HepG2 (cell line): ENCODE results near the gene SLC25A22. TPM values are rescaled to one million over a fixed set of nuclear protein-coding genes. Genes with fewer than 3 reads are reported as not detected.

Source experiments
- ATAC-seq: fragments of 200-7000 bp; cut with Tn5 transposase; 3 replicates; pipeline ENCODE4 v1.9.1; 2020; ENCODE audit warnings: mild to moderate bottlenecking, moderate library complexity
- BruUV-seq: library from RNA; stranded (reverse); fragments of 400-500 nt; replicated peaks from 2 replicates; lab custom pipeline; 2021; lab: Mats Ljungman, UMichigan
- CTCF ChIA-PET: fragments of 300-600 bp; formaldehyde crosslinking; extraction: SDS; loops from one replicate; lab custom pipeline; 2021; ENCODE audit warnings: low total read pairs, inconsistent platforms, low intra/inter-chr PET ratio; lab: Yijun Ruan, JAX
- POLR2A ChIA-PET: fragments of 350-600 bp; sonication (Branson Sonifier 250); formaldehyde crosslinking; loops from one replicate; lab custom pipeline; 2020; ENCODE audit warnings: antibody characterized with exemption, inconsistent platforms; lab: Yijun Ruan, JAX
- DNase-seq: peaks from one replicate; pipeline ENCODE4 v3.0.0-alpha.2; 2015; ENCODE audit warnings: low spot score
- FAIRE-seq: peaks from 3 replicates; lab custom pipeline; 2011; peaks lifted over from hg19 to GRCh38; lab: Jason Lieb, UNC
- H2AFZ ChIP-seq: one replicate; pipeline ENCODE4 v1.6.1; 2011; ENCODE audit warnings: low read length, inconsistent platforms
- H3K27ac ChIP-seq: fragments of 300-600 bp; 3 replicates; pipeline ENCODE4 v1.8.0; 2011; ENCODE audit warnings: mixed run types, mild to moderate bottlenecking, mixed read lengths, low read length, inconsistent platforms; ENCODE audit not compliant: insufficient read depth; ENCODE audit errors: extremely low read length
- H3K27me3 ChIP-seq, 2 experiments: fragments of 200-600 bp in 1 of 2; 2 replicates in 1 of 2; 3 replicates in 1 of 2; pipeline versions ENCODE4 v1.6.0 to v1.8.0; 2011; ENCODE audit warnings: low read length in 2 of 2, mild to moderate bottlenecking in 2 of 2, moderate library complexity in 2 of 2, inconsistent platforms in 1 of 2; ENCODE audit not compliant: insufficient read depth in 2 of 2, control insufficient read depth in 1 of 2
- H3K36me3 ChIP-seq, 2 experiments: fragments of 200-600 bp in 1 of 2; replicated peaks in 1 of 2; 2 replicates in 1 of 2; 3 replicates in 1 of 2; pipeline versions ENCODE4 v1.5.1 to v1.8.0; 2011; ENCODE audit warnings: low read length in 2 of 2, inconsistent platforms in 1 of 2; ENCODE audit not compliant: insufficient read depth in 2 of 2, control insufficient read depth in 1 of 2
- H3K4me1 ChIP-seq: 2 replicates; pipeline ENCODE4 v1.5.1; 2012; ENCODE audit warnings: low read length, inconsistent platforms; ENCODE audit not compliant: insufficient read depth
- H3K4me2 ChIP-seq: 2 replicates; pipeline ENCODE4 v1.6.0; 2011; ENCODE audit warnings: low read depth, low read length, inconsistent platforms
- H3K4me3 ChIP-seq, 3 experiments: fragments of 200-600 bp in 1 of 3; sonication (generic), shearing (Covaris generic) in 1 of 3; replicated peaks in 1 of 3; 2 replicates each; pipeline ENCODE4 v1.5.1; 2011 to 2016; ENCODE audit warnings: low read length in 3 of 3, inconsistent platforms in 2 of 3, low read depth in 2 of 3, mild to moderate bottlenecking in 2 of 3, control low read depth in 1 of 3, mixed read lengths in 1 of 3; ENCODE audit not compliant: insufficient read depth in 1 of 3
- H3K79me2 ChIP-seq: one replicate; pipeline ENCODE4 v1.6.1; 2011; ENCODE audit warnings: low read length, inconsistent platforms; ENCODE audit not compliant: insufficient read depth
- H3K9ac ChIP-seq: 2 replicates; pipeline ENCODE4 v1.6.0; 2011; ENCODE audit warnings: mild to moderate bottlenecking, low read depth, low read length, inconsistent platforms; ENCODE audit not compliant: insufficient read depth
- H3K9me3 ChIP-seq: 2 replicates; pipeline ENCODE4 v1.5.1; 2012; ENCODE audit warnings: mild to moderate bottlenecking, low read length
- H4K20me1 ChIP-seq: 2 replicates; pipeline ENCODE4 v1.6.0; 2011; ENCODE audit warnings: inconsistent platforms, mild to moderate bottlenecking, low read length, moderate library complexity; ENCODE audit not compliant: insufficient read depth
- AGO2 ChIP-seq: fragments of 200-400 bp; formaldehyde crosslinking; optimal IDR thresholded peaks from 2 replicates; pipeline ENCODE3; 2017; ENCODE audit warnings: mild to moderate bottlenecking, low read depth, low read length, moderate library complexity
- ATF7-NPFF ChIP-seq: sonication (generic); formaldehyde crosslinking; IDR thresholded peaks from 2 replicates; pipeline ENCODE4 v1.8.1; 2023; ENCODE audit warnings: mild to moderate bottlenecking, low read depth, missing genetic modification reagents, moderate library complexity
- CEBPZ ChIP-seq: IDR thresholded peaks from 2 replicates; pipeline ENCODE4 v1.6.1; 2012; ENCODE audit warnings: low read length, improper control_type of control experiment
- GATA4 ChIP-seq: sonication (generic); IDR thresholded peaks from 2 replicates; pipeline ENCODE4 v1.6.1; 2016; ENCODE audit warnings: antibody characterized with exemption, low read depth, borderline replicate concordance
- HHEX ChIP-seq: IDR thresholded peaks from 2 replicates; pipeline ENCODE4 v1.6.1; 2016; ENCODE audit warnings: control low read depth
- HNRNPL ChIP-seq: fragments of 200-400 bp; formaldehyde crosslinking; IDR thresholded peaks from 2 replicates; pipeline ENCODE4 v1.6.1; 2017; ENCODE audit warnings: mild to moderate bottlenecking, low read depth, low read length
- HOXA7 ChIP-seq: sonication (generic); formaldehyde crosslinking; IDR thresholded peaks from 2 replicates; pipeline ENCODE4 v1.8.1; 2022; ENCODE audit warnings: mild to moderate bottlenecking, missing genetic modification reagents, moderate library complexity
- MZF1 ChIP-seq: sonication (generic); formaldehyde crosslinking; IDR thresholded peaks from 2 replicates; pipeline ENCODE4 v1.8.1; 2023; ENCODE audit warnings: mild to moderate bottlenecking, missing genetic modification reagents, borderline replicate concordance
- RBFOX2 ChIP-seq: fragments of 200-400 bp; formaldehyde crosslinking; IDR thresholded peaks from 2 replicates; pipeline ENCODE4 v1.6.1; 2017; ENCODE audit warnings: low read depth, mild to moderate bottlenecking, low read length
- ZBTB3 ChIP-seq: sonication (generic); formaldehyde crosslinking; IDR thresholded peaks from 2 replicates; pipeline ENCODE4 v1.4.0; 2020; ENCODE audit warnings: low read depth, mild to moderate bottlenecking, moderate library complexity, missing genetic modification reagents, borderline replicate concordance
- WGBS: methylation state at CpG from one replicate; pipeline ENCODE4 v1.1.6; 2017; ENCODE audit warnings: low lambda C conversion rate; 5-methylcytosine and 5-hydroxymethylcytosine counted together
- in situ Hi-C: cut with HindIII; loops from 2 replicates; pipeline ENCODE4 v1.10.0; 2017; ENCODE audit warnings: low pct_unique_long_range_greater_than_20kb; ENCODE audit not compliant: extremely low pct_ligation_motif_present
- intact Hi-C: fragments of 100-400 bp; cut with micrococcal nuclease; formaldehyde crosslinking; loops from one replicate; pipeline ENCODE4 v1.10.0; 2022; ENCODE audit not compliant: unreplicated experiment
- polyA plus RNA-seq, 8 experiments: library from polyadenylated mRNA; depleted of rRNA in 3 of 8; stranded (reverse) in 7 of 8; unstranded in 1 of 8; fragments of >200 nt; fragmentation: Illumina TruSeq in 4 of 8; extraction: Trizol in 4 of 8; gene quantifications; 2 replicates each; pipeline versions ENCODE4 v1.2.1 to v1.2.3, GENCODE V29; 2011 to 2016; ENCODE audit warnings: low read depth in 4 of 8, missing spikeins in 1 of 8, mixed read lengths in 1 of 8; ENCODE audit not compliant: insufficient read depth in 1 of 8
- total RNA-seq, 5 experiments: library from RNA; depleted of rRNA; stranded (reverse); fragments of >200 nt; fragmentation: Illumina TruSeq; extraction: Trizol; gene quantifications; 2 replicates each; pipeline ENCODE4 v1.2.3, GENCODE V29; 2016; ENCODE audit warnings: low read depth in 1 of 5
- TF ChIP-seq, protein P1 (sequence below): sonication (generic); formaldehyde crosslinking; IDR thresholded peaks from 2 replicates; pipeline ENCODE4 v1.5.0; 2020; ENCODE audit warnings: mild to moderate bottlenecking, missing genetic modification reagents

Gene SLC25A22
- total and polyA plus RNA-seq, 2 of the 13 experiments (the other 11 are each of a cell fraction or from before 2014, with no cell fraction given), result 12.4 to 19.2 TPM

GRCh38 chr11:773425-773824 lies 24.7 kb downstream of the SLC25A22 start (continued):
- TF ChIP-seq CEBPZ, result no peak

DNA sequence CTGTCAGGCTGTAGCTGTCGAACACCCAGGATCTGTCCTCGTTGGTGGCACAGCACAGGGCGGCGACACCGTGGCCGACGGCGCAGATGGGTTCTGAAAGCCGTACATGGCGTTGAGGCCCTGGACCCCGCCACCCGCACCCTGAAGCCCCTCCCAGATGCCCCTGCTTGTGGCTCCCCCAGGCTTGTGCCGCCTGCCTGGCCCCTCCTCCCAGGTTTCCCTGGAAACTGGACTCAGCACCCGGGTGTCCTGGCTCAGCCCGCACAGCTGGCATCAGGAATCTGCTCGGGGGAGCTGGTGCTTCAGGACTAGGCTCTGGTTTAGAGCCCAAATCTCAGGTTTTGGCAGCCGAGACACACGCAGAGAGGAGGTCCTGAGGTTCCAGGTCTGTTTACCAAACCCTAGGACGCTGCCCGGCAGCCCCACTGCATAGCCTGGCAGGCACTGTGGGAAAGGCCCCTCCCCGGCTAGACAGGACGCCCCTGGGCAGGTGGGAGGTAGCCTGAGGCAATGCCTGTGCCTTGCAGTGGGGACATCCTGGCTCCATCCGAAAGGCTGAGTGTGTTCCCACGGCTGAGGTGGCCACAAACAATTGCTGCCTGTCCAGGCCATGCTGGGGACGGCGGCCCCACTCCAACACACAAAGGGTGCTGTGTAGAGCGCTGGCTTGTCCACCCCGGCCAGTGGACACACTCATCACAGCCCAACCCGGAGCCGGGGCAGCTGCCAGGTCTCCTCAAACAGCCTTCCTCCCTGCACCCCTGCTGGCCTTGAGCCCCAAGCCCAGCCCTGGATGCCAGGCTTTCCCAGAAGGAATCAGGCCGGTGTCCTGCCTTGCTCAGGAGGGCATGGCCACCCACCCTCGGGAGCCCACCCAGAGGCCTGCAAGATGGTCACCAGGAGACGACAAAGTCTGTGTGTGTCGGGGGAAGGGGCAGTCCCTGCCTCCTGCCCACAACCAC lies 25.4 kb downstream of the SLC25A22 start:
- WGBS, result 87% methylated on average over 15 of the region's 34 CpGs
- peaks cover 32% of the 10 kb centered on the region for H3K79me2 ChIP-seq
- no peak overlapping the region for H3K4me2 ChIP-seq
- no peak for ATAC-seq
- BruUV-seq, result no TSS peak
- H3K27ac ChIP-seq, result no peak overlapping the region
- intact Hi-C loops (no loop called here), in situ Hi-C loops (no loop called here)
- no peak overlapping the region for H3K9ac ChIP-seq
- no peaks in the 10 kb centered on the region for H3K27me3 ChIP-seq
- H3K4me1 ChIP-seq, result peaks cover 40% of the 10 kb centered on the region
- no peaks in the 10 kb centered on the region for H3K9me3 ChIP-seq
- no peak for DNase-seq
- H3K4me3 ChIP-seq, result no peak overlapping the region
- TF ChIP-seq RBFOX2, result peak; percentile 52; the same call in 1 of the 2 replicates
- no peak for TF ChIP-seq HHEX
- TF ChIP-seq ZBTB3 (CRISPR knock-in tag), result no peak
- TF ChIP-seq MZF1 (CRISPR knock-in tag), result no peak
- no peak for TF ChIP-seq ATF7-NPFF (CRISPR knock-in tag)
- 0 out of 2 replicates have a peak, but pooled peaks have one; percentile 39 for TF ChIP-seq HNRNPL
- no peak for TF ChIP-seq GATA4
- TF ChIP-seq, protein P1, sequence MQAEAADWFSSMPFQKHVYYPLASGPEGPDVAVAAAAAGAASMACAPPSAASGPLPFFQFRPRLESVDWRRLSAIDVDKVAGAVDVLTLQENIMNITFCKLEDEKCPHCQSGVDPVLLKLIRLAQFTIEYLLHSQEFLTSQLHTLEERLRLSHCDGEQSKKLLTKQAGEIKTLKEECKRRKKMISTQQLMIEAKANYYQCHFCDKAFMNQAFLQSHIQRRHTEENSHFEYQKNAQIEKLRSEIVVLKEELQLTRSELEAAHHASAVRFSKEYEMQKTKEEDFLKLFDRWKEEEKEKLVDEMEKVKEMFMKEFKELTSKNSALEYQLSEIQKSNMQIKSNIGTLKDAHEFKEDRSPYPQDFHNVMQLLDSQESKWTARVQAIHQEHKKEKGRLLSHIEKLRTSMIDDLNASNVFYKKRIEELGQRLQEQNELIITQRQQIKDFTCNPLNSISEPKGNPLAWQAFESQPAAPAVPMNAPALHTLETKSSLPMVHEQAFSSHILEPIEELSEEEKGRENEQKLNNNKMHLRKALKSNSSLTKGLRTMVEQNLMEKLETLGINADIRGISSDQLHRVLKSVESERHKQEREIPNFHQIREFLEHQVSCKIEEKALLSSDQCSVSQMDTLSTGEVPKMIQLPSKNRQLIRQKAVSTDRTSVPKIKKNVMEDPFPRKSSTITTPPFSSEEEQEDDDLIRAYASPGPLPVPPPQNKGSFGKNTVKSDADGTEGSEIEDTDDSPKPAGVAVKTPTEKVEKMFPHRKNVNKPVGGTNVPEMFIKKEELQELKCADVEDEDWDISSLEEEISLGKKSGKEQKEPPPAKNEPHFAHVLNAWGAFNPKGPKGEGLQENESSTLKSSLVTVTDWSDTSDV (CRISPR knock-in tag), result no peak
- TF ChIP-seq AGO2, result peak; percentile 40
- no peak for TF ChIP-seq HOXA7 (CRISPR knock-in tag)
- TF ChIP-seq, all 625 proteins: peak for 3
- Histone ChIP-seq H2AFZ (no peak overlapping the region), H3K36me3 (peaks cover 19 to 37% of the 10 kb centered on the region in 2 experiments; a peak in 4 of 5 replicates), H4K20me1 (peaks cover 6% of the 10 kb centered on the region)
- no peak for FAIRE-seq
- ChIA-PET CTCF (no interaction called here), POLR2A (interaction anchor here (1.2 kb wide), 1 partner anchor 47 kb away, joined by 3 read pairs; no protein-coding TSS in a partner anchor)
